Lower leg skin (tissue), 3 donors: ENCODE results near the gene FOXN4.

ENCODE experiments used
- CTCF ChIP-seq, 3 donors: fragments of 450-650 bp; IDR thresholded peaks; one replicate each; pipeline ENCODE4 v1.5.1; 2016; ENCODE audit warnings: antibody characterized with exemption in 3 of 3, mild to moderate bottlenecking in 3 of 3, moderate library complexity in 2 of 3
- POLR2A ChIP-seq, 2 donors: fragments of 450-650 bp; IDR thresholded peaks; one replicate each; pipeline ENCODE4 v1.6.1; 2016 to 2017; ENCODE audit warnings: antibody characterized with exemption in 2 of 2, mild to moderate bottlenecking in 1 of 2, moderate library complexity in 1 of 2

GRCh38 chr12:109343677-109344076, 34.6 kb upstream of the FOXN4 start:
- TF ChIP-seq POLR2A (IDR thresholded peaks at IDR 0.05) (no peak), CTCF (IDR thresholded peaks at IDR 0.05) (no peak)
